GM18951 (cell line): Measurements from ENCODE around the gene QPRT.
"Not testable (repeated sequence)": the region's sequence is repeated elsewhere in the genome, so short reads cannot be mapped to it uniquely, and the experiment has no call there.

Source experiments
- POLR2A ChIP-seq: IDR thresholded peaks from 4 replicates; pipeline ENCODE4 v1.6.1; 2011; ENCODE audit warnings: mild to moderate bottlenecking; ENCODE audit not compliant: insufficient read length, insufficient read depth; ENCODE audit errors: extremely low read depth
- in situ Hi-C: fragments of 300-500 bp; cut with MboI; formaldehyde crosslinking; loops from one replicate; pipeline ENCODE4 v1.12.0; 2022; ENCODE audit warnings: low sequenced_read_pairs, mixed read lengths, inconsistent platforms; ENCODE audit not compliant: unreplicated experiment

QPRT gene

DNA sequence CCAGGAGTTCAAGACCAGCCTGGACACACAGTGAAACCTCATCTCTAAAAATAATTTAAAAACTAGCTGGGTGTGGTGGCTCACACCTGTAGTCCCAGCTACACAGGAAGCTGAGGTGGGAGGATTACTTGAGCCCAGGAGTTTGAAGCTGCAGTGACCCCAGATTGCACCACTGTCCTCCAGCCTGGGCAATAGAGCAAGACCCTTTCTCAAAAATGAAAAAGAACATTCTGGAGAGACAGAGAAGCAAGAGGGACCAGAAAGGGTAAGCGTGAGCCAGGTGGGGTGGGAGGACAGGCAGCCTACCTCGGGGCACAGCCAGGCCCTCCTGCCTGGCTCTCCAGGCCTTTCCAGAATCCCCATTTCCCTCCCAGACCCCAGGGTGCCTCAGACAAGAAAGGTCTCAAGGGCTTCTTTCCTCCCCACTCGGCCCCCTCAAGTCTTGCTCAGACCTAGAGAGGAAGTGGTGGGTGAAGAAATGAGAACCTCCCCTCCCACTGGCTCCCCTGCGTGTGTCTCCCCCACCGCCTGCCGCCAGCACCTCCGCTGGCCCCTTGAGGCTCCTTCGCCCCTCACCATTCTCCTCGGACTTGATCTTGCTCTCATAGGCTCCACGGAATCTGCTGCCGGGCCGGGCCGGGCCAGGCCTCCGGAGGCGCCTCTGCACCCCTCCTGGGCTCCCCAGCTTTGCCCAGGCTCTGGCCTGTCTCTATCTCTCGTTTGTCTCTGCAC is 66.3 kb downstream of the QPRT start:
- no peak for TF ChIP-seq POLR2A
- in situ Hi-C loops: no loop called here

DNA sequence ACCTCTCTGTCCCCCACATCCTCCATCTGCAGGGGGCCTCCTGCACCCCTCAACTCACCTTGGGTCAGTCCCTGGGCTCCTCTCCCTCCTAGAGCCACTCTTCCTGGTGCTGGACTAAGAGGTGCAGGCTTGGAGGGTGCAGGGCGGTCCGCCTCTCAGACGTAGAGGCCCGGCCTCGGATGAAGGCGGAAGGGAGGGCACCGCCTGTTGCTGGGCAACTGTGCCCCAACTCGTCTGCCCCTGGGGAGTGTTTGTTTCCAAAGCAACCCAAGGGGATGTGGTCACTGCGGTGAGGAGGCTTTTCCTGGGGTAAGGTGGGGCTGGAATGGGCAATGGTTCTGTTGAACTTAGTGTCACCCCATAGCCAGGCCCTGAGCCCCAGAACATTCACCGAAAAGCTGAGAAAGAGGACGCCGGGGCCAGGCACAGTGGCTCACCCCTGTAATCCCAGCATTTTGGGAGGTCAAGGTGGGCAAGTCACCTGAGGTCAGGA is 66.9 kb downstream of the QPRT start, which contains the start of gene C16orf54:
TSS of gene C16orf54 (minus strand) at position 138 of the 493 bp plus-strand sequence. CDS start 1,039 bp downstream, outside the sequence.
- peak; percentile 59 for TF ChIP-seq POLR2A
- in situ Hi-C loops: no loop called here

DNA sequence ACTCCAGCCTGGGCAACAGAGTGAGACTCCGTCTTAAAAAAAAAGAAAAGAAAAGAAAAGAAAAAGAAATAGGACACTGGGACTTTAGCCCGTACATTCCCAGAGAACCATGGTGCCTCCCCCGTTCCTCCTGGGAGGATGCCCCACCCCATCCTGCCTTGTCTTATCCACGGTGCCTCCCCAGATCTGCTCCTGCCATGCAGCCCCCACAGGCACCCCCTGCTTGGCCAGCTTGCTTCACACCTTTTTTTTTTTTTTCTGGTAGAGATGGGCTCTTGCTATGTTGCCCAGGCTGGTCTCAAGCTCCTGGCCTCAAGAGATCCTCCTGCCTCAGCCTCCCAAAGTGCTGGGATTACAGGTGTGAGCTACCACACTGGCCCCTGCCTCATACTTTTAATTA is 67.5 kb downstream of the QPRT start:
- in situ Hi-C loops: not testable (repeated sequence)
